K562 (cell line): ENCODE measurements around the gene SERGEF. TPM values are rescaled to one million over a fixed set of nuclear protein-coding genes. Genes with fewer than 3 reads are reported as not detected.

ENCODE experiments used
- CC2D1A ChIP-seq: fragments of 450-650 bp; IDR thresholded peaks from 2 replicates; pipeline ENCODE4 v1.6.1; 2017; ENCODE audit warnings: mild to moderate bottlenecking
- CHD1 ChIP-seq: fragments of 200-600 bp; sonication (generic); IDR thresholded peaks from one replicate; pipeline ENCODE4 v1.6.1; 2012; ENCODE audit warnings: mild to moderate bottlenecking, moderate library complexity, low read length, inconsistent platforms
- CTCF ChIP-seq, 3 experiments: IDR thresholded peaks in 2 of 3; conservative IDR thresholded peaks in 1 of 3; 2 replicates each; pipeline ENCODE4 v1.5.1; 2011 to 2012; ENCODE audit warnings: low read length in 3 of 3, mild to moderate bottlenecking in 3 of 3, control low read depth in 2 of 3, improper control_type of control experiment in 1 of 3, inconsistent platforms in 1 of 3, low read depth in 1 of 3, mixed read lengths in 1 of 3, moderate library complexity in 1 of 3; ENCODE audit not compliant: insufficient read depth in 2 of 3
- EGR1 ChIP-seq: fragments of 450-650 bp; conservative IDR thresholded peaks from 2 replicates; pipeline ENCODE4 v1.6.1; 2017; ENCODE audit warnings: mild to moderate bottlenecking
- GATA2 ChIP-seq: sonication (generic); formaldehyde crosslinking; IDR thresholded peaks from 2 replicates; pipeline ENCODE4 v1.4.0; 2020; ENCODE audit warnings: mild to moderate bottlenecking, missing genetic modification reagents
- HES1 ChIP-seq: fragments of 450-650 bp; IDR thresholded peaks from 2 replicates; pipeline ENCODE4 v1.6.1; 2016; ENCODE audit warnings: low read depth, mild to moderate bottlenecking, moderate library complexity
- JUND ChIP-seq, 2 experiments: IDR thresholded peaks; 2 replicates in 1 of 2; 3 replicates in 1 of 2; pipeline ENCODE4 v1.6.1; 2011; ENCODE audit warnings: borderline replicate concordance in 2 of 2, low read depth in 2 of 2, low read length in 2 of 2, improper control_type of control experiment in 1 of 2, missing biosample characterization in 1 of 2, missing genetic modification characterization in 1 of 2, missing genetic modification reagents in 1 of 2
- NR4A1 ChIP-seq, 2 experiments: fragments of 250-450 bp in 1 of 2; fragments of 450-650 bp in 1 of 2; sonication (Bioruptor Pico) in 1 of 2; IDR thresholded peaks; 2 replicates each; pipeline versions ENCODE4 v1.4.0 to v1.6.1; 2016 to 2020; ENCODE audit warnings: mild to moderate bottlenecking in 2 of 2, missing compliant biosample characterization in 1 of 2, missing genetic modification characterization in 1 of 2, moderate library complexity in 1 of 2
- POLR2B ChIP-seq: fragments of 450-650 bp; IDR thresholded peaks from 2 replicates; pipeline ENCODE4 v1.6.1; 2018; ENCODE audit warnings: low read depth; ENCODE audit not compliant: partially characterized antibody
- SAFB ChIP-seq: fragments of 200-400 bp; formaldehyde crosslinking; IDR thresholded peaks from 2 replicates; pipeline ENCODE4 v1.6.1; 2017; ENCODE audit warnings: low read depth, low read length, borderline replicate concordance
- SMC3 ChIP-seq: conservative IDR thresholded peaks from 2 replicates; pipeline ENCODE4 v1.6.1; 2011; ENCODE audit warnings: low read depth, low read length, improper control_type of control experiment; ENCODE audit not compliant: insufficient read depth
- SP1 ChIP-seq: sonication (generic); formaldehyde crosslinking; IDR thresholded peaks from 2 replicates; pipeline ENCODE4 v1.8.1; 2022; ENCODE audit warnings: mild to moderate bottlenecking, missing genetic modification reagents
- SRSF9 ChIP-seq: fragments of 200-400 bp; formaldehyde crosslinking; IDR thresholded peaks from 2 replicates; pipeline ENCODE4 v1.6.1; 2017; ENCODE audit warnings: low read depth, low read length, borderline replicate concordance
- STAT5A ChIP-seq: IDR thresholded peaks from 2 replicates; pipeline ENCODE4 v1.6.1; 2012; ENCODE audit warnings: low read length, inconsistent platforms, borderline replicate concordance
- TAF15 ChIP-seq: fragments of 200-400 bp; formaldehyde crosslinking; IDR thresholded peaks from 2 replicates; pipeline ENCODE4 v1.6.1; 2017; ENCODE audit warnings: mild to moderate bottlenecking, low read depth, low read length, moderate library complexity
- TAL1 ChIP-seq: fragments of 450-650 bp; IDR thresholded peaks from 2 replicates; pipeline ENCODE4 v1.6.1; 2016; ENCODE audit warnings: mild to moderate bottlenecking
- U2AF1 ChIP-seq: fragments of 200-400 bp; formaldehyde crosslinking; optimal IDR thresholded peaks from 2 replicates; pipeline ENCODE3; 2017; ENCODE audit warnings: mild to moderate bottlenecking, low read depth, low read length, moderate library complexity
- ZBED1 ChIP-seq: IDR thresholded peaks from 2 replicates; pipeline ENCODE4 v1.6.1; 2014
- ZFX ChIP-seq: sonication (generic); formaldehyde crosslinking; IDR thresholded peaks from 2 replicates; pipeline ENCODE4 v1.8.0; 2022; ENCODE audit warnings: mild to moderate bottlenecking, missing genetic modification reagents, moderate library complexity
- ZHX1 ChIP-seq: fragments of 150-350 bp; conservative IDR thresholded peaks from 2 replicates; pipeline ENCODE4 v1.6.1; 2014; ENCODE audit warnings: low read length
- ZNF224 ChIP-seq: sonication (generic); formaldehyde crosslinking; IDR thresholded peaks from 2 replicates; pipeline ENCODE4 v1.8.0; 2022; ENCODE audit warnings: mild to moderate bottlenecking, missing genetic modification reagents
- ZNF232 ChIP-seq: sonication (generic); formaldehyde crosslinking; IDR thresholded peaks from 2 replicates; pipeline ENCODE4 v1.8.0; 2022; ENCODE audit warnings: mild to moderate bottlenecking, missing genetic modification reagents
- polyA plus RNA-seq, 8 experiments: library from polyadenylated mRNA; depleted of rRNA in 4 of 8; stranded (reverse) in 5 of 8; unstranded in 3 of 8; fragments of >200 nt; fragmentation: Nextera tagmentation in 2 of 8; fragmentation: Illumina TruSeq in 1 of 8; extraction: Ambion mirVana in 2 of 8; extraction: Trizol in 1 of 8; gene quantifications; 2 replicates each; pipeline versions ENCODE4 v1.2.1 to v1.2.3, GENCODE V29; 2011 to 2014; ENCODE audit warnings: inconsistent platforms in 1 of 8, missing spikeins in 1 of 8
- total RNA-seq, 7 experiments: library from RNA; depleted of rRNA in 6 of 7; stranded (reverse); fragments of >200 nt in 6 of 7; fragmentation: Illumina TruSeq in 2 of 7; extraction: Trizol in 2 of 7; gene quantifications; 2 replicates each; pipeline versions ENCODE4 v1.2.1 to v1.2.3, GENCODE V29; 2011 to 2021; ENCODE audit warnings: low replicate concordance in 1 of 7

The SERGEF gene
- total and polyA plus RNA-seq, 9 of the 15 experiments (the other 6 are each of a cell fraction or from before 2014, with no cell fraction given): 10.2 to 28.0 (median 19.9) TPM

GRCh38 chr11:17760102-17761029 is 252.5 kb downstream of the SERGEF start (continued):
- TF ChIP-seq SP1 (CRISPR knock-in tag) (no peak), HES1 (no peak), TAF15 (no peak), ZHX1 (no peak), SRSF9 (no peak), STAT5A (no peak), ZNF224 (no peak), ZBED1 (no peak), ZFX (CRISPR knock-in tag) (no peak), TAL1 (no peak), U2AF1 (no peak), NR4A1 (CRISPR knock-in tag; IDR thresholded peaks at IDR 0.05) (no peak), NR4A1 (tag; IDR thresholded peaks at IDR 0.05) (no peak), SMC3 (peak; percentile 86), JUND (IDR thresholded peaks at IDR 0.05; ENCODE audit: borderline replicate concordance, low read depth, low read length) (no peak), JUND (tag; IDR thresholded peaks at IDR 0.05; ENCODE audit: borderline replicate concordance, low read depth, low read length) (0 out of 3 replicates have a peak, but pooled peaks have one; percentile 25), SAFB (no peak), CHD1 (no peak), GATA2 (no peak), EGR1 (no peak), POLR2B (no peak), CTCF (IDR thresholded peaks at IDR 0.05 in 2 of 3, conservative IDR thresholded peaks at IDR 0.05 in 1 of 3; ENCODE audit: insufficient read depth in 2 of 3, low read depth in 1 of 3, low read length in 3 of 3) (peak; percentile 85 to 89 (median 88)), ZNF232 (CRISPR knock-in tag) (no peak), CC2D1A (0 out of 2 replicates have a peak, but pooled peaks have one; percentile 20)
